ENCODE measurements around the gene CBX1.

- TF ChIP-seq, protein P1, sequence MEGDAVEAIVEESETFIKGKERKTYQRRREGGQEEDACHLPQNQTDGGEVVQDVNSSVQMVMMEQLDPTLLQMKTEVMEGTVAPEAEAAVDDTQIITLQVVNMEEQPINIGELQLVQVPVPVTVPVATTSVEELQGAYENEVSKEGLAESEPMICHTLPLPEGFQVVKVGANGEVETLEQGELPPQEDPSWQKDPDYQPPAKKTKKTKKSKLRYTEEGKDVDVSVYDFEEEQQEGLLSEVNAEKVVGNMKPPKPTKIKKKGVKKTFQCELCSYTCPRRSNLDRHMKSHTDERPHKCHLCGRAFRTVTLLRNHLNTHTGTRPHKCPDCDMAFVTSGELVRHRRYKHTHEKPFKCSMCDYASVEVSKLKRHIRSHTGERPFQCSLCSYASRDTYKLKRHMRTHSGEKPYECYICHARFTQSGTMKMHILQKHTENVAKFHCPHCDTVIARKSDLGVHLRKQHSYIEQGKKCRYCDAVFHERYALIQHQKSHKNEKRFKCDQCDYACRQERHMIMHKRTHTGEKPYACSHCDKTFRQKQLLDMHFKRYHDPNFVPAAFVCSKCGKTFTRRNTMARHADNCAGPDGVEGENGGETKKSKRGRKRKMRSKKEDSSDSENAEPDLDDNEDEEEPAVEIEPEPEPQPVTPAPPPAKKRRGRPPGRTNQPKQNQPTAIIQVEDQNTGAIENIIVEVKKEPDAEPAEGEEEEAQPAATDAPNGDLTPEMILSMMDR (IDR thresholded peaks at IDR 0.05; ENCODE audit: low read length) = no peak
- no peak for TF ChIP-seq EZH2 (optimal IDR thresholded peaks at IDR 0.05; ENCODE audit: low read depth, low read length)
- TF ChIP-seq EZH2phosphoT487 (IDR thresholded peaks at IDR 0.05; ENCODE audit: low read length) = no peak
Measured at GRCh38 chr17:48144976-48145798, 43.9 kb upstream of the CBX1 start.
